ENCODE results near the gene PGBD5.

Gene PGBD5

DNA sequence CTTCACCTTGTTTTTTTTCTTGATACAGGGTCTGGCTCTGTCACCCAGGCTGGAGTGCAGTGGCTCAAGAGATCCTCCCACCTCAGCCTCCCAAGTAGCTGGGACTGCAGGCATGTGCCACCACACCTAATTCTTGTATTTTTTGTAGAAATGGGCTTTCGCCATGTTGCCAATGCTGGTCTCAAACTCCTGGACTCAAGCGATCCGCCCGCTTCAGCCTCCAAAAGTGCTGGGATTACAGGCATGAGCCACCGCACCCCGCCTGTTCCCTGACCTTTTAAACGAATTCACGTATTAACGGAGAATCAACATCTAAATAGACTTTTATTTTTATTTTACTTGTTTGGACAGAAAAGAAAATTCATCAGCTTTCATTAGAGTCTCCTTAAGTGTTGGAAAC lies 104.8 kb downstream of the PGBD5 start:
- TF ChIP-seq, protein P1, sequence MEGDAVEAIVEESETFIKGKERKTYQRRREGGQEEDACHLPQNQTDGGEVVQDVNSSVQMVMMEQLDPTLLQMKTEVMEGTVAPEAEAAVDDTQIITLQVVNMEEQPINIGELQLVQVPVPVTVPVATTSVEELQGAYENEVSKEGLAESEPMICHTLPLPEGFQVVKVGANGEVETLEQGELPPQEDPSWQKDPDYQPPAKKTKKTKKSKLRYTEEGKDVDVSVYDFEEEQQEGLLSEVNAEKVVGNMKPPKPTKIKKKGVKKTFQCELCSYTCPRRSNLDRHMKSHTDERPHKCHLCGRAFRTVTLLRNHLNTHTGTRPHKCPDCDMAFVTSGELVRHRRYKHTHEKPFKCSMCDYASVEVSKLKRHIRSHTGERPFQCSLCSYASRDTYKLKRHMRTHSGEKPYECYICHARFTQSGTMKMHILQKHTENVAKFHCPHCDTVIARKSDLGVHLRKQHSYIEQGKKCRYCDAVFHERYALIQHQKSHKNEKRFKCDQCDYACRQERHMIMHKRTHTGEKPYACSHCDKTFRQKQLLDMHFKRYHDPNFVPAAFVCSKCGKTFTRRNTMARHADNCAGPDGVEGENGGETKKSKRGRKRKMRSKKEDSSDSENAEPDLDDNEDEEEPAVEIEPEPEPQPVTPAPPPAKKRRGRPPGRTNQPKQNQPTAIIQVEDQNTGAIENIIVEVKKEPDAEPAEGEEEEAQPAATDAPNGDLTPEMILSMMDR (IDR thresholded peaks at IDR 0.05; ENCODE audit: control insufficient read depth, insufficient read depth, low read depth, low read length, missing control alignments) = no peak
- no peak overlapping the region for H3K4me3 ChIP-seq (ENCODE audit: control insufficient read depth, low read depth, low read length)

DNA sequence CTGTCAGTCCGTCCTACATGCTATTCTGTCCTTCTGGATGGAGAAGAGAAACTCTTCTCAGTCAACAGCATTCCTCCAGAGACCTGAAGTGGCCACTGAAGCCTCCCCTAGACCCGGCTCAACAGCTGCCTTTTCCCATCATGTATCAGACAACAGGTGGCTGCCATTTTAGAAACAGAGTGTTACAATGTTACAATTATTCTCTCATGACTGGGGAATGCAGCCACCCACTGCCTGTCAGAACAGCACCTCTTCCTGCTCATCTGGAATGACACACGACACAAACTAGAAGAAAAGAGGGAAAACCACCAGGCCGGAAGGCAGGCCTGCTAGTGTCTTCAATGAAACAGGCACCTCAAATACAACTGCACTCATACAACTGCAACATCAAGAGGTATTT lies 105.3 kb downstream of the PGBD5 start:
- TF ChIP-seq, protein P1 (IDR thresholded peaks at IDR 0.05; ENCODE audit: control insufficient read depth, insufficient read depth, low read depth, low read length, missing control alignments) = no peak
- no peak for DNase-seq (ENCODE audit: low read depth)
- H3K4me3 ChIP-seq (ENCODE audit: control insufficient read depth, low read depth, low read length) = no peak overlapping the region

More for the DNA sequence above, 104.8 kb downstream of the PGBD5 start:
- no peak for DNase-seq (ENCODE audit: low read depth)

DNA sequence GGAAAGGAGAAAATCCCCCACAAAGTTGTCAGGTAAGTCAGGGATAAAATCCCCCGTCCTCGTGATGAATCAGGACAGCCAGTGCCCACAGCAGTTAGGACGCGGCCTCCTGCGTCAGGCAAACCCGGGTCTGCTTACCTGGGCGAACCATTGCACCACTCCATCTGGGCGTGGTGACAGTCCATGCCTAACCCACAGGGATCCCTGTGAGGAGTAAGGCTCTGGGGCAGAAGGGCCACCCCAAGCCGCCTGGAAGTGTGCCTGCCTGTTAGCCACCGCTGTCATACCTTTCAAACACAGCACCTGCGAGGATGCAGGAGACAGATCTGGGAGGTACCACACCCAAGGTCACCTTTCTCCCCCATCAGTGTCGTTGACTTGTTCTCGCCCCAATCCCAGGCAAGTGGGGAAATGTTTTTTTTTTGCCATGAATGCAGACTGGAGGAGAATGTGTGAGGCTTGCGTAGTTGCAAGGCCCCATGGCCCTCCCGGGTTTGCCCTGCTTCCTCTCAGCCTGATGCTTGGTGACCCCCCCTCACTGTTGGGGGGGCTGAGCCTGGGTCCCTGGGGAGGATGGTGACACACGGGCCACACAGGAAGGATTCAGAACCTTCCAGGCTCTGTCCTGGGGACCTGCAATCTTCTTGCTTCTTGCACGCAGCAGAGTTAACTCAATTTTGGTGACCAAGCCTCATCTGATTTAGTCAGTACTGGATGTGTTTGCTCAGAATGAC lies 107.0 kb downstream of the PGBD5 start:
- no peak for DNase-seq (ENCODE audit: low read depth)
- TF ChIP-seq, protein P1 (IDR thresholded peaks at IDR 0.05; ENCODE audit: control insufficient read depth, insufficient read depth, low read depth, low read length, missing control alignments) = no peak
- H3K4me3 ChIP-seq (ENCODE audit: control insufficient read depth, low read depth, low read length) = no peak overlapping the region

DNA sequence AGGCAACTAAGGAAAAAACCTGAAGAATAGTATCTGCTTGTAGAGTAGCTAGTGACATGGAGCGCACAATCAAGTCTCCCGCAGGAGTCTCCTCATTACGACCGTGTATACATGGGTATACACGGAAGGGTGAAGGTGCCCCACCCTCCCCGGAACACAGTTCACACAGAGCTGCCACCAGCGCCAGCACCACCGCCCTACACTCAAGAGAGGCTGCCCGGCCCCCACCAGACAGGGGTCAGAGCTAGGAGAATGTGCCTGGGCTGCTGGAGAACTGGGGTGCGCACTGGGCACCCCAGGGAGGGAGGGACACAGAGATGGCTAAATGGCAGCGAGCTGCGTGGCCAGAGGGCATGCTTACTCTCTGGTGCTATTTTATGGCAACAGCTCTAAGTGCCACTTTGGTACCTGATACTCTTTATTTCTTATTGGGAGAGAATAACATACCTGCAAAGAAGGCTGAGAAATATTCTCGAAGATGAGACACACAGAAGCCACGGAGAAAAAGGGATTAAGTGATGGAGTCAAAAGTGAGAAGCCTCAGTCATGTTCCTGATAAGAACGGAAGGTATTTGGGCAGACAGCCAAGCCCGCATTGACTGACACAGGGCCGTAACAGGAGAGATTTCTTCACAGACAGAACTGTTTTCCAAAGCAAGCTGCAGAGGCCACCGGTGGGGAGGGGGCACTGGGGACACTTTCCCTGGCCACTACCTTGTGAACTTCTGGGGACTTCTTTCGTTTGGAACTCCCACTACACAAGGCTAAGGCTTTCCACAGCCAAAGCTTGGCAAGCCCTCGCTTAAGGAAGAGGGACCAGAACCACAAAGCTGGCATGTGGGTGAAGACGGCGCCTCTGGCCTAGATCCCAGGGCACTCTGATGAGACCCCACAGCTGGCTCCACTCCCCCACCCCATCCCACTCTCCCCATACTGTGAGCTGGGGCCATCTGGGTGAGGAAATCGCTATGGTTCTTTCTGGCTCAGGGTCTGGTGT lies 108.0 kb downstream of the PGBD5 start:
- no peak for DNase-seq (ENCODE audit: low read depth)
- no peak overlapping the region for H3K4me3 ChIP-seq (ENCODE audit: control insufficient read depth, low read depth, low read length)
- TF ChIP-seq, protein P1 (IDR thresholded peaks at IDR 0.05; ENCODE audit: control insufficient read depth, insufficient read depth, low read depth, low read length, missing control alignments) = no peak

DNA sequence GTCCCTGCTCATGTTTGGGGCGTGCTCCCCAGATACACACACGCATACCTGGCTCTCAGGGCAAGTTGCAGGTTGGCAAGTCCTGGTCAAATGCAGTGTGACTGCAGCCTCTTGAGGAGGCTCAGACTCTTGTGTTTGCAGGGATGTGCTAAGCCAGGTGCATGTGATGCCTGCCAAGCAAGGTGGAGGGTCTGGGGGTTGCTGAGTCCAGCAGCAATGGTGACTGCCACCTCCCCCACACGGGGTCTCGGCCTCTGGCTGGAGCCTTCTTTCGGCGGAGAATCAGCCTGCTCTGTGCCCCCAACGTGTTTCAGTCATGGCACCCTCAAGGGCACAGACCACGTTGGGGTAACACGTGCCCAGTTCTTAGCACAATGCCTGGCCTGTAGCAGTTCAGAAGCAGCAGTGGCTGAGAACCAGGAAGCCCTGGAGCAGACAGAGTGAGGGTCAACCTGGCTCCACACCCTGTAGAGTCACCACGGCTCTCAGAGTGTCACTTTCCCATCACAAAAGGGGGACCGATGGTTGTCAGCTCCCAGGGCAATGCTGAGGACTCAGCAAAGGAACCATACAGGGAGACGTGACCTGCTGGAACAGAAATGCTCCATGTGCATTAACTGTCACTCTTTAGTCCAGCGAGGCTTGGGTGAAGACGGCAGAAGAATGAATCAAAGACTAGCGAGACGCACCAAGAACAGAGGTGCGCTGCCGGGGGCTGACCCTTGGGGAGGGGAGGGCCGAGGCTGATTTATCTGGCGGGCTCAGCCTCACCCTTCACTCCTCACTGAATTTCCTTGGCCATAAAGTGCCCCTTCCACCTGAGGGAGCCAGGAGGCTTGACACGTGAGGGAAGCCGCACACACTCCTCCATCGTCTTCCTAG lies 109.0 kb downstream of the PGBD5 start:
- DNase-seq (ENCODE audit: low read depth) = no peak
- TF ChIP-seq, protein P1 (IDR thresholded peaks at IDR 0.05; ENCODE audit: control insufficient read depth, insufficient read depth, low read depth, low read length, missing control alignments) = no peak
- H3K4me3 ChIP-seq (ENCODE audit: control insufficient read depth, low read depth, low read length) = no peak overlapping the region

DNA sequence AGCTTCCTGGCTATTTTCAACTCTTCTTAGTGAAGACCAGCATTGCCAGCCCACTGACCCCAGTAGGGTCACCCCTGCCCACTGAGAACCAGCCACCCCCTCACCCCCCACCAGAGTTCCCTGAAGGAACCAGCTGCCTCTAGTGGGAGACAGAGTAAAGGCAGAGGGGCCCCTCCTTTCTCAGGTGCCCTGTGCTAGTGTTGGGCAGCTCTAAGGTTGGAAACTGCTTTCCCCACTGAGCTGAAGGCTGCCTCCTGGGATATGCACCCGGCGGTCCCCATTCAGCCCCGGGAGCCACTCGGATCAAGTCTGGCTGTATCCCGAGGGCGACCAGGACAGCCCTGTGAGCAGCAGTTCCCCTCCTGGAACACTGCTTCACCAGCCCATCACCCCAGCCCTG lies 111.0 kb downstream of the PGBD5 start:
- no peak for DNase-seq (ENCODE audit: low read depth)
- TF ChIP-seq, protein P1 (IDR thresholded peaks at IDR 0.05; ENCODE audit: control insufficient read depth, insufficient read depth, low read depth, low read length, missing control alignments) = no peak
- no peak overlapping the region for H3K4me3 ChIP-seq (ENCODE audit: control insufficient read depth, low read depth, low read length)

All from AG09309 (cell line).